Immature natural killer cell (primary cell): Measurements from ENCODE around the gene PEX11B. TPM values are rescaled to one million over a fixed set of nuclear protein-coding genes. Genes with fewer than 3 reads are reported as not detected.
A peak's percentile ranks its signal among the peaks of the same experiment; 100 is the strongest.

ENCODE experiments used
- DNase-seq, 3 donors: peaks; one replicate each; pipeline ENCODE4 v3.0.0; 2022; ENCODE audit warnings: mixed read lengths in 1 of 3
- H3K27ac Mint-ChIP-seq, 6 donors: one replicate each; pipeline ENCODE4 v1.8.0; 2020; ENCODE audit warnings: mixed read lengths in 6 of 6, mild to moderate bottlenecking in 5 of 6, inconsistent platforms in 4 of 6, moderate library complexity in 3 of 6
- H3K27me3 Mint-ChIP-seq, 3 donors: one replicate each; pipeline ENCODE4 v1.8.0; 2020 to 2021; ENCODE audit warnings: low read depth in 3 of 3, mild to moderate bottlenecking in 3 of 3, mixed read lengths in 3 of 3, moderate library complexity in 3 of 3, inconsistent platforms in 1 of 3
- H3K36me3 Mint-ChIP-seq, 3 donors: one replicate each; pipeline ENCODE4 v1.8.0; 2020; ENCODE audit warnings: mixed read lengths in 3 of 3, inconsistent platforms in 2 of 3, mild to moderate bottlenecking in 2 of 3
- H3K4me1 Mint-ChIP-seq, 2 donors: one replicate each; pipeline ENCODE4 v1.8.0; 2020; ENCODE audit warnings: inconsistent platforms in 2 of 2, mild to moderate bottlenecking in 2 of 2, mixed read lengths in 2 of 2, moderate library complexity in 1 of 2
- H3K4me3 Mint-ChIP-seq, 5 donors: one replicate each; pipeline ENCODE4 v1.8.0; 2020; ENCODE audit warnings: mild to moderate bottlenecking in 5 of 5, mixed read lengths in 5 of 5, inconsistent platforms in 3 of 5, moderate library complexity in 3 of 5
- H3K9me3 Mint-ChIP-seq, 6 donors: one replicate each; pipeline ENCODE4 v1.8.0; 2020; ENCODE audit warnings: mild to moderate bottlenecking in 6 of 6, mixed read lengths in 6 of 6, inconsistent platforms in 4 of 6, moderate library complexity in 3 of 6
- polyA plus RNA-seq, 3 donors: library from polyadenylated mRNA; unstranded; fragments of 300-500 nt; fragmentation: Illumina TruSeq; gene quantifications; one replicate each; pipeline ENCODE4 v1.2.3, GENCODE V29; 2021

The PEX11B gene
- polyA plus RNA-seq: 10 to 100 TPM; 40.2 to 73.0 (median 56.9) TPM

- H3K4me3 Mint-ChIP-seq: peak within 1 kb of the TSS; percentile 92 to 96 (median 95)
- H3K27ac Mint-ChIP-seq: peak within 1 kb of the TSS; percentile 85 to 96 (median 92)
- H3K27me3 Mint-ChIP-seq: peaks cover 0 to 7% (median 5%) of the 10 kb centered on the region in 3 donors
- H3K4me1 Mint-ChIP-seq: peaks cover 35 to 58% of the 10 kb centered on the region in 2 donors
- H3K36me3 Mint-ChIP-seq: peaks cover 4 to 11% (median 9%) of the 10 kb centered on the region in 3 donors
- no peaks in the 10 kb centered on the region for H3K9me3 Mint-ChIP-seq
- peak; percentile 86 to 91 (median 90) for DNase-seq
These were observed at the start of gene PEX11B for GRCh38 chr1:145918144-145918991. TSS of gene PEX11B (minus strand) at chr1:145918717. CDS start at chr1:145918688, 29 bp downstream.

GRCh38 chr1:145967288-145967687 lies 48.8 kb upstream of the PEX11B start:
- Mint-ChIP-seq H3K27me3 (peaks cover 3 to 6% (median 4%) of the 10 kb centered on the region in 3 donors), H3K4me3 (peak overlapping the region in 2 of 5 donors; percentile 44 to 57), H3K4me1 (peaks cover 35 to 45% of the 10 kb centered on the region in 2 donors), H3K36me3 (peaks cover 7 to 15% (median 8%) of the 10 kb centered on the region in 3 donors), H3K9me3 (peaks cover 0 to 2% (median 0%) of the 10 kb centered on the region in 6 donors), H3K27ac (peak overlapping the region in 3 of 6 donors; percentile 31 to 71 (median 32))
- no peak for DNase-seq

- peaks cover 7 to 15% (median 8%) of the 10 kb centered on the region in 3 donors for H3K36me3 Mint-ChIP-seq
- H3K27ac Mint-ChIP-seq: peak overlapping the region; percentile 89 to 98 (median 94)
- H3K4me1 Mint-ChIP-seq: peaks cover 51 to 55% of the 10 kb centered on the region in 2 donors
- H3K4me3 Mint-ChIP-seq: peak overlapping the region; percentile 90 to 99 (median 96)
- DNase-seq: no peak
- peaks cover 3 to 9% (median 6%) of the 10 kb centered on the region in 3 donors for H3K27me3 Mint-ChIP-seq
- H3K9me3 Mint-ChIP-seq: peaks cover 0 to 2% (median 0%) of the 10 kb centered on the region in 6 donors
These were observed 46.7 kb upstream of the PEX11B start for GRCh38 chr1:145965119-145965744.

- Mint-ChIP-seq H3K9me3 (peaks cover 0 to 2% (median 0%) of the 10 kb centered on the region in 6 donors), H3K4me3 (peak within 1 kb of the TSS; percentile 90 to 99 (median 96)), H3K27ac (peak within 1 kb of the TSS; percentile 89 to 98 (median 94)), H3K27me3 (peaks cover 5 to 9% (median 6%) of the 10 kb centered on the region in 3 donors), H3K36me3 (peaks cover 7 to 11% (median 8%) of the 10 kb centered on the region in 3 donors), H3K4me1 (peaks cover 58 to 62% of the 10 kb centered on the region in 2 donors)
- DNase-seq: peak; percentile 90 to 92 (median 90)
These were observed 46.0 kb upstream of the PEX11B start, which contains the start of the genes ANKRD34A and POLR3GL for GRCh38 chr1:145964328-145965118. TSS of gene ANKRD34A (minus strand) at chr1:145964575. CDS start at chr1:145961759, 2,816 bp downstream. TSS of gene POLR3GL (plus strand) at chr1:145964690. CDS start at chr1:145974866, 10,176 bp downstream.

- Mint-ChIP-seq H3K9me3 (peaks cover 0 to 2% (median 0%) of the 10 kb centered on the region in 6 donors), H3K27me3 (peaks cover 5 to 9% (median 8%) of the 10 kb centered on the region in 3 donors), H3K4me3 (peak overlapping the region; percentile 90 to 99 (median 96)), H3K36me3 (peaks cover 7 to 11% (median 8%) of the 10 kb centered on the region in 3 donors), H3K4me1 (peaks cover 68 to 73% of the 10 kb centered on the region in 2 donors), H3K27ac (peak overlapping the region; percentile 89 to 98 (median 94))
- DNase-seq: no peak
These were observed 44.9 kb upstream of the PEX11B start for GRCh38 chr1:145963265-145964019.

GRCh38 chr1:145962157-145963102 lies 43.9 kb upstream of the PEX11B start:
- H3K36me3 Mint-ChIP-seq: peaks cover under 1 to 2% (median 1%) of the 10 kb centered on the region in 3 donors
- peaks cover 5 to 9% (median 8%) of the 10 kb centered on the region in 3 donors for H3K27me3 Mint-ChIP-seq
- H3K4me3 Mint-ChIP-seq: peak overlapping the region; percentile 94 to 99 (median 96)
- peak overlapping the region; percentile 82 to 97 (median 92) for H3K27ac Mint-ChIP-seq
- H3K9me3 Mint-ChIP-seq: no peaks in the 10 kb centered on the region
- DNase-seq: peak in 1 of 3 donors; percentile 22
- peaks cover 70 to 72% of the 10 kb centered on the region in 2 donors for H3K4me1 Mint-ChIP-seq

GRCh38 chr1:145961425-145962156 lies 43.1 kb upstream of the PEX11B start:
- Mint-ChIP-seq H3K9me3 (no peaks in the 10 kb centered on the region), H3K27ac (peak overlapping the region; percentile 31 to 93 (median 75)), H3K27me3 (peaks cover 5 to 12% (median 9%) of the 10 kb centered on the region in 3 donors), H3K36me3 (no peaks in the 10 kb centered on the region), H3K4me1 (peaks cover 77 to 78% of the 10 kb centered on the region in 2 donors), H3K4me3 (peak overlapping the region; percentile 94 to 99 (median 96))
- peak in 1 of 3 donors; percentile 27 for DNase-seq

- H3K9me3 Mint-ChIP-seq: no peaks in the 10 kb centered on the region
- H3K27me3 Mint-ChIP-seq: peaks cover 5 to 12% (median 9%) of the 10 kb centered on the region in 3 donors
- no peak for DNase-seq
- no peaks in the 10 kb centered on the region for H3K36me3 Mint-ChIP-seq
- peaks cover 82 to 83% of the 10 kb centered on the region in 2 donors for H3K4me1 Mint-ChIP-seq
- H3K27ac Mint-ChIP-seq: peak overlapping the region; percentile 77 to 93 (median 85)
- peak overlapping the region; percentile 94 to 99 (median 96) for H3K4me3 Mint-ChIP-seq
These were observed 42.5 kb upstream of the PEX11B start for GRCh38 chr1:145961109-145961424.

GRCh38 chr1:145960468-145961108 lies 42.1 kb upstream of the PEX11B start:
- H3K27ac Mint-ChIP-seq: peak overlapping the region; percentile 77 to 92 (median 85)
- peaks cover 85 to 87% of the 10 kb centered on the region in 2 donors for H3K4me1 Mint-ChIP-seq
- DNase-seq: peak; percentile 55 to 59 (median 55)
- H3K36me3 Mint-ChIP-seq: no peaks in the 10 kb centered on the region
- H3K4me3 Mint-ChIP-seq: peak overlapping the region; percentile 94 to 99 (median 96)
- no peaks in the 10 kb centered on the region for H3K9me3 Mint-ChIP-seq
- H3K27me3 Mint-ChIP-seq: peaks cover 5 to 12% (median 9%) of the 10 kb centered on the region in 3 donors

GRCh38 chr1:145959957-145960467 lies 41.5 kb upstream of the PEX11B start:
- Mint-ChIP-seq H3K4me3 (peak overlapping the region; percentile 76 to 99 (median 96)), H3K36me3 (no peaks in the 10 kb centered on the region), H3K4me1 (peaks cover 85 to 88% of the 10 kb centered on the region in 2 donors), H3K9me3 (no peaks in the 10 kb centered on the region), H3K27ac (peak overlapping the region; percentile 36 to 94 (median 76)), H3K27me3 (peaks cover 5 to 12% (median 9%) of the 10 kb centered on the region in 3 donors)
- no peak for DNase-seq
